Measurements from ENCODE around the gene RNU1-1.
"Not testable (repeated sequence)": the region's sequence is repeated elsewhere in the genome, so short reads cannot be mapped to it uniquely, and the experiment has no call there.

The RNU1-1 gene

GRCh38 chr1:16497474-16497904 lies 16.6 kb downstream of the RNU1-1 start:
- in situ Hi-C loops (cut with MboI; ENCODE audit: low sequenced_read_pairs): not testable (repeated sequence)

GRCh38 chr1:16493731-16494130 lies 20.4 kb downstream of the RNU1-1 start:
- in situ Hi-C loops (cut with MboI; ENCODE audit: low sequenced_read_pairs): not testable (repeated sequence)

GRCh38 chr1:16492937-16493336 lies 21.1 kb downstream of the RNU1-1 start:
- in situ Hi-C loops (cut with MboI; ENCODE audit: low sequenced_read_pairs): not testable (repeated sequence)

- in situ Hi-C loops (cut with MboI; ENCODE audit: low sequenced_read_pairs): no loop called here
Observed at GRCh38 chr1:16491056-16491675, 22.9 kb downstream of the RNU1-1 start.

- in situ Hi-C loops (cut with MboI; ENCODE audit: low sequenced_read_pairs): not testable (repeated sequence)
Observed at GRCh38 chr1:16489195-16489880, 24.7 kb downstream of the RNU1-1 start.

GRCh38 chr1:16487011-16487410 lies 27.1 kb downstream of the RNU1-1 start:
- in situ Hi-C loops (cut with MboI; ENCODE audit: low sequenced_read_pairs): not testable (repeated sequence)

GRCh38 chr1:16486316-16486715 lies 27.8 kb downstream of the RNU1-1 start:
- in situ Hi-C loops (cut with MboI; ENCODE audit: low sequenced_read_pairs): not testable (repeated sequence)

- in situ Hi-C loops (cut with MboI; ENCODE audit: low sequenced_read_pairs): no loop called here
Observed at GRCh38 chr1:16484931-16485330, 29.2 kb downstream of the RNU1-1 start.

- in situ Hi-C loops (cut with MboI; ENCODE audit: low sequenced_read_pairs): no loop called here
Observed at GRCh38 chr1:16484501-16484835, 29.6 kb downstream of the RNU1-1 start.

GRCh38 chr1:16483639-16484500 lies 30.2 kb downstream of the RNU1-1 start:
- in situ Hi-C loops (cut with MboI; ENCODE audit: low sequenced_read_pairs): not testable (repeated sequence)

GRCh38 chr1:16483146-16483545 lies 30.9 kb downstream of the RNU1-1 start:
- in situ Hi-C loops (cut with MboI; ENCODE audit: low sequenced_read_pairs): not testable (repeated sequence)

GRCh38 chr1:16478091-16478490 lies 36.0 kb downstream of the RNU1-1 start:
- in situ Hi-C loops (cut with MboI; ENCODE audit: low sequenced_read_pairs): no loop called here

GRCh38 chr1:16475771-16476770 lies 38.0 kb downstream of the RNU1-1 start:
- in situ Hi-C loops (cut with MboI; ENCODE audit: low sequenced_read_pairs): not testable (repeated sequence)

- in situ Hi-C loops (cut with MboI; ENCODE audit: low sequenced_read_pairs): not testable (repeated sequence)
Observed at GRCh38 chr1:16474891-16475290, 39.2 kb downstream of the RNU1-1 start.

- in situ Hi-C loops (cut with MboI; ENCODE audit: low sequenced_read_pairs): no loop called here
Observed at GRCh38 chr1:16474166-16474800, 39.8 kb downstream of the RNU1-1 start.

- in situ Hi-C loops (cut with MboI; ENCODE audit: low sequenced_read_pairs): no loop called here
Observed at GRCh38 chr1:16468558-16468957, 45.5 kb downstream of the RNU1-1 start.

GRCh38 chr1:16464917-16465625 lies 49.0 kb downstream of the RNU1-1 start:
- in situ Hi-C loops (cut with MboI; ENCODE audit: low sequenced_read_pairs): no loop called here
